A549 (cell line): ENCODE results near the gene FAM3B. TPM values are rescaled to one million over a fixed set of nuclear protein-coding genes. Genes with fewer than 3 reads are reported as not detected.
"Not testable (repeated sequence)": the region's sequence is repeated elsewhere in the genome, so short reads cannot be mapped to it uniquely, and the experiment has no call there.

ENCODE experiments used
- ATAC-seq, 2 experiments: fragments of 200-7000 bp in 1 of 2; fragments of >200 bp in 1 of 2; cut with Nextera tagmentation in 1 of 2; cut with Tn5 transposase in 1 of 2; 3 replicates each; pipeline versions ENCODE4 v1.8.0 to v1.9.1; 2018 to 2020; ENCODE audit warnings: mild to moderate bottlenecking in 1 of 2, moderate library complexity in 1 of 2
- CTCF ChIA-PET: fragments of 300-600 bp; sonication (Branson Sonifier 250); formaldehyde crosslinking; extraction: SDS; loops from one replicate; lab custom pipeline; 2021; ENCODE audit warnings: antibody characterized with exemption, inconsistent platforms; lab: Yijun Ruan, JAX
- POLR2A ChIA-PET: fragments of 350-600 bp; formaldehyde crosslinking; extraction: SDS; loops from one replicate; lab custom pipeline; 2021; ENCODE audit warnings: antibody characterized with exemption, inconsistent platforms; lab: Yijun Ruan, JAX
- DNase-seq, 2 experiments: peaks; one replicate each; pipeline versions ENCODE4 v3.0.0 to v3.0.0-alpha.2; 2011 to 2016; ENCODE audit warnings: low read depth in 1 of 2, low spot score in 1 of 2
- FAIRE-seq: peaks from 2 replicates; lab custom pipeline; 2011; peaks lifted over from hg19 to GRCh38; lab: Jason Lieb, UNC
- H3K27ac ChIP-seq, 2 experiments: fragments of >200 bp; sonication (Bioruptor Twin); formaldehyde crosslinking; 3 replicates each; pipeline ENCODE4 v1.5.1; 2016 to 2017
- H3K4me1 ChIP-seq: fragments of >200 bp; sonication (Bioruptor Twin); formaldehyde crosslinking; 3 replicates; pipeline ENCODE4 v1.6.1; 2016
- H3K4me2 ChIP-seq: fragments of >200 bp; sonication (Bioruptor Twin); formaldehyde crosslinking; 3 replicates; pipeline ENCODE4 v1.6.1; 2016
- H3K4me3 ChIP-seq: fragments of >200 bp; sonication (Bioruptor Twin); formaldehyde crosslinking; 3 replicates; pipeline ENCODE4 v1.5.1; 2016
- H3K9me3 ChIP-seq: fragments of >200 bp; sonication (Bioruptor Twin); formaldehyde crosslinking; 3 replicates; pipeline ENCODE4 v1.6.1; 2016
- BHLHE40 ChIP-seq: IDR thresholded peaks from 2 replicates; pipeline ENCODE4 v1.6.1; 2012; ENCODE audit warnings: low read depth, low read length, inconsistent platforms
- CBX2 ChIP-seq: fragments of 200-600 bp; sonication (generic); IDR thresholded peaks from 2 replicates; pipeline ENCODE4 v1.6.1; 2016; ENCODE audit warnings: low read depth, mild to moderate bottlenecking, borderline replicate concordance
- CBX8 ChIP-seq: fragments of 200-600 bp; sonication (generic); IDR thresholded peaks from 2 replicates; pipeline ENCODE4 v1.6.1; 2016
- CHD4 ChIP-seq: fragments of 200-600 bp; sonication (generic); IDR thresholded peaks from 2 replicates; pipeline ENCODE4 v1.6.1; 2016; ENCODE audit warnings: antibody characterized with exemption, mild to moderate bottlenecking, borderline replicate concordance
- CTCF ChIP-seq: fragments of >200 bp; sonication (Bioruptor Twin); formaldehyde crosslinking; IDR thresholded peaks from 3 replicates; pipeline ENCODE4 v1.5.1; 2016
- EHF ChIP-seq: fragments of 250-450 bp; sonication (Bioruptor Pico); IDR thresholded peaks from 2 replicates; pipeline ENCODE4 v1.5.0; 2020; ENCODE audit warnings: mild to moderate bottlenecking
- EHMT2 ChIP-seq: fragments of 200-600 bp; sonication (generic); IDR thresholded peaks from 2 replicates; pipeline ENCODE4 v1.6.1; 2016; ENCODE audit warnings: antibody characterized with exemption, low read depth, mild to moderate bottlenecking, moderate library complexity
- EP300 ChIP-seq, 2 experiments: fragments of >200 bp; sonication (Bioruptor Twin); formaldehyde crosslinking; IDR thresholded peaks; 2 replicates in 1 of 2; 3 replicates in 1 of 2; pipeline ENCODE4 v1.6.1; 2016 to 2017
- ESRRA ChIP-seq: fragments of 150-350 bp; IDR thresholded peaks from 2 replicates; pipeline ENCODE4 v1.6.1; 2014; ENCODE audit warnings: mild to moderate bottlenecking, low read length, borderline replicate concordance
- FOSL2 ChIP-seq, 2 experiments: fragments of 450-650 bp in 1 of 2; fragments of >200 bp in 1 of 2; sonication (Bioruptor Twin) in 1 of 2; formaldehyde crosslinking; IDR thresholded peaks; 2 replicates each; pipeline versions ENCODE4 v1.5.0 to v1.6.1; 2016 to 2020; ENCODE audit warnings: mild to moderate bottlenecking in 1 of 2, moderate library complexity in 1 of 2
- FOXS1 ChIP-seq: fragments of 250-450 bp; sonication (Bioruptor Pico); IDR thresholded peaks from 2 replicates; pipeline ENCODE4 v1.5.0; 2020; ENCODE audit warnings: mild to moderate bottlenecking, moderate library complexity
- HES2 ChIP-seq: fragments of >200 bp; sonication (Bioruptor Twin); formaldehyde crosslinking; IDR thresholded peaks from 2 replicates; pipeline ENCODE4 v1.6.1; 2016
- JUN ChIP-seq, 2 experiments: fragments of >200 bp; sonication (Bioruptor Twin); formaldehyde crosslinking; IDR thresholded peaks; 2 replicates in 1 of 2; 3 replicates in 1 of 2; pipeline ENCODE4 v1.6.1; 2016 to 2017
- KDM1A ChIP-seq: fragments of 200-600 bp; sonication (generic); IDR thresholded peaks from 2 replicates; pipeline ENCODE4 v1.6.1; 2016; ENCODE audit warnings: low read depth, mild to moderate bottlenecking
- KDM5A ChIP-seq: fragments of 200-600 bp; sonication (generic); IDR thresholded peaks from 2 replicates; pipeline ENCODE4 v1.6.1; 2016; ENCODE audit warnings: antibody characterized with exemption, mild to moderate bottlenecking
- MAFK ChIP-seq: fragments of 450-650 bp; IDR thresholded peaks from 2 replicates; pipeline ENCODE4 v1.6.1; 2014; ENCODE audit not compliant: partially characterized antibody
- NPAS2 ChIP-seq: fragments of 250-450 bp; sonication (Bioruptor Pico); IDR thresholded peaks from 2 replicates; pipeline ENCODE4 v1.8.0; 2022; ENCODE audit warnings: mild to moderate bottlenecking, moderate library complexity, borderline replicate concordance
- PHF8 ChIP-seq: fragments of 200-600 bp; sonication (generic); IDR thresholded peaks from 2 replicates; pipeline ENCODE4 v1.6.1; 2016; ENCODE audit warnings: low read depth, mild to moderate bottlenecking, antibody characterized with exemption, moderate library complexity, borderline replicate concordance
- RARB ChIP-seq: fragments of 250-450 bp; sonication (Bioruptor Pico); IDR thresholded peaks from 2 replicates; pipeline ENCODE4 v1.8.0; 2021; ENCODE audit warnings: mild to moderate bottlenecking, moderate library complexity
- RCOR1 ChIP-seq: fragments of 150-350 bp; IDR thresholded peaks from 2 replicates; pipeline ENCODE4 v1.6.1; 2014; ENCODE audit warnings: antibody characterized with exemption, low read length, low read depth
- SMC3 ChIP-seq: fragments of >200 bp; sonication (Bioruptor Twin); formaldehyde crosslinking; IDR thresholded peaks from 3 replicates; pipeline ENCODE4 v1.6.1; 2018; ENCODE audit warnings: inconsistent platforms
- SREBF2 ChIP-seq: fragments of 450-650 bp; IDR thresholded peaks from 2 replicates; pipeline ENCODE4 v1.6.1; 2014; ENCODE audit warnings: mild to moderate bottlenecking, moderate library complexity
- TFCP2L1 ChIP-seq: fragments of 250-450 bp; sonication (Bioruptor Pico); IDR thresholded peaks from 2 replicates; pipeline ENCODE4 v1.5.0; 2021; ENCODE audit warnings: mild to moderate bottlenecking
- WGBS: methylation state at CpG from one replicate; pipeline ENCODE4 v1.1.6; 2017; ENCODE audit errors: missing lambda C conversion rate; 5-methylcytosine and 5-hydroxymethylcytosine counted together
- polyA plus RNA-seq, 4 experiments: library from polyadenylated mRNA; depleted of rRNA in 3 of 4; stranded (reverse); fragments of >200 nt; fragmentation: RNase III in 1 of 4; extraction: RNeasy Plus Mini Kit Qiagen cat#74134 plus additional on column Dnase treatment in 1 of 4; gene quantifications; 2 replicates in 3 of 4; 3 replicates in 1 of 4; pipeline ENCODE4 v1.2.3, GENCODE V29; 2011 to 2017

The FAM3B gene
- polyA plus RNA-seq, 2 of the 4 experiments (the other 2 are of a cell fraction), result not detected

- FAIRE-seq, result no peak
- 65% methylated on average over 18 of the region's 40 CpGs for WGBS
- TF ChIP-seq EHMT2, result no peak
- TF ChIP-seq SREBF2, result no peak
- no peak for TF ChIP-seq ESRRA
- TF ChIP-seq CBX8, result no peak
- CTCF ChIA-PET, result no interaction called here
- POLR2A ChIA-PET, result no interaction called here
- H3K4me3 ChIP-seq, result no peak overlapping the region
- no peak for ATAC-seq
- no peak overlapping the region for H3K4me2 ChIP-seq
- no peak overlapping the region for H3K27ac ChIP-seq
- no peak for DNase-seq
- no peaks in the 10 kb centered on the region for H3K4me1 ChIP-seq
- H3K9me3 ChIP-seq, result 0 out of 3 replicates have a peak, but pooled peaks cover 2% of the 10 kb centered on the region
Measured at GRCh38 chr21:41304068-41304720, 12.4 kb upstream of the FAM3B start.

DNA sequence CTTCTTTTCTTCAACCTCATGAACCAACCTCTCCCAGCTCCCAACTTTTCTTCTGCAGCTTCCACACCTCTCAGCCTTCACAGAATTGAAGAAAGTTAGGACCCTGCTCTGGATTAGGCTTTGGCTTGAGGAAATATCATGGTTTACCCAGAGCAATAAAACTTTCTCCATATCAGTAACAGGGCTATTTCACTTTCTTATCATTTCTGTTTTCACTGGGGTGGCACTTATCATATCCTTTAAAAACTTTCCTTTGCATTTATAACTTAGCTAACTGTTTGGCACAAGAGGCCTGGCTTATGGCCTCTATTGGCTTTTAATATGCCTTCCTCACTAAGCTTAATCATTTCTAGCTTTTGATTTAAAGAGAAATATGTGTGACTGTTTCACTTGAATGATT lies 9.4 kb upstream of the FAM3B start:
- FAIRE-seq (no peak), DNase-seq (no peak), ATAC-seq (no peak)
- no peak overlapping the region for H3K27ac ChIP-seq
- TF ChIP-seq FOSL2 (IDR thresholded peaks at IDR 0.05), result no peak
- TF ChIP-seq FOSL2 (CRISPR knock-in tag; IDR thresholded peaks at IDR 0.05), result no peak
- no peak for TF ChIP-seq EHF (CRISPR knock-in tag)
- TF ChIP-seq CTCF, result no peak
- no peak overlapping the region for H3K4me2 ChIP-seq
- POLR2A ChIA-PET, result no interaction called here
- CTCF ChIA-PET, result no interaction called here
- H3K4me3 ChIP-seq, result no peak overlapping the region
- H3K9me3 ChIP-seq, result 0 out of 3 replicates have a peak, but pooled peaks cover 2% of the 10 kb centered on the region
- H3K4me1 ChIP-seq, result no peaks in the 10 kb centered on the region

DNA sequence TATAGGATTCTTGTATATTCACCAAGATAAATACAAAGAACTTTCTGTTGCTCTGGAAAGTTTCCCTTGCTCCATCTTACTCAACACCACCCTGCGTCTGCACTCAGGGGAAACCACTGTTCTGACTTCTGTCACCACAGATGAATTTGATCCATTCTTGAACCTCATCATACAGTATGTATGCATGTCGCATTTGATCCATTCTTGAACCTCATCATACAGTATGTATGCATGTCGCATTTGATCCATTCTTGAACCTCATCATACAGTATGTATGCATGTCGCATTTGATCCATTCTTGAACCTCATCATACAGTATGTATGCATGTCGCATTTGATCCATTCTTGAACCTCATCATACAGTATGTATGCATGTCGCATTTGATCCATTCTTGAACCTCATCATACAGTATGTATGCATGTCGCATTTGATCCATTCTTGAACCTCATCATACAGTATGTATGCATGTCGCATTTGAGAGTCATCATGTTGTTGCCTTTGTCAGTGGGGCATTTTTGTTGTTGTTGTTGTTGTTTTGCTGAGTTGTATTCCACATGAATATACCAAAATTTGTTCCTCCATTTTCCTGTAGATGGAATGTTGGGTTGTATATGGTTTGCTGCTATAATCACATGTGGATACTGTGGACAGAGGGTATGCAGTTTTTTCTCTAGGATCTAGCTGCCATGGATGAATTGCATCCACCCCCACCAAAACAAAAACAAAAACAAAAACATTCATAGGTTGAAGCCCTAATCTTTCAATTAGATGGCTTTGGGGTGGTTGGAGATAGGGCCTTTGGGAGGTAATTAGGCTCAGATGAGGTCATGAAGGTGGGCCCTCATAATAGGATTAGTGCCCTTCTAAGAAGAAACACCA lies 3.1 kb upstream of the FAM3B start:
- CTCF ChIA-PET, result not testable (repeated sequence)

GRCh38 chr21:41315726-41316125 lies 875 bp upstream of the FAM3B start:
- CTCF ChIA-PET, result no interaction called here
- no peak for ATAC-seq
- 51% methylated on average over 5 of the region's 6 CpGs for WGBS
- no peaks in the 10 kb centered on the region for H3K4me1 ChIP-seq
- TF ChIP-seq TFCP2L1, result no peak
- no peak for TF ChIP-seq JUN (IDR thresholded peaks at IDR 0.05)
- TF ChIP-seq SMC3, result no peak
- TF ChIP-seq EHF (CRISPR knock-in tag), result no peak
- TF ChIP-seq PHF8, result no peak
- no peak for TF ChIP-seq NPAS2 (CRISPR knock-in tag)
- TF ChIP-seq BHLHE40, result no peak
- no peak for TF ChIP-seq FOXS1
- no peak for TF ChIP-seq RARB (CRISPR knock-in tag)
- no peak for TF ChIP-seq CHD4
- no peak for TF ChIP-seq KDM5A
- no peak for TF ChIP-seq CBX2
- no peak for TF ChIP-seq EP300 (IDR thresholded peaks at IDR 0.05)
- no peak for TF ChIP-seq HES2
- TF ChIP-seq FOSL2 (IDR thresholded peaks at IDR 0.05), result no peak
- TF ChIP-seq FOSL2 (CRISPR knock-in tag; IDR thresholded peaks at IDR 0.05), result no peak
- no peak for TF ChIP-seq MAFK
- TF ChIP-seq KDM1A, result no peak
- TF ChIP-seq RCOR1, result no peak
- TF ChIP-seq CTCF, result no peak
- TF ChIP-seq, all 56 proteins: peak for 0
- no peak overlapping the region for H3K27ac ChIP-seq
- H3K4me2 ChIP-seq, result no peak overlapping the region
- POLR2A ChIA-PET, result no interaction called here
- FAIRE-seq (no peak), DNase-seq (no peak)
- no peaks in the 10 kb centered on the region for H3K9me3 ChIP-seq
- H3K4me3 ChIP-seq, result no peak overlapping the region

More for the DNA sequence above, 3.1 kb upstream of the FAM3B start:
- FAIRE-seq, ATAC-seq, H3K9me3 ChIP-seq, DNase-seq, H3K4me2 ChIP-seq, POLR2A ChIA-PET, H3K27ac ChIP-seq, H3K4me3 ChIP-seq, H3K4me1 ChIP-seq: not testable (repeated sequence)
- 46% methylated on average over 5 of the region's 8 CpGs for WGBS
